Endothelial cell of umbilical vein (primary cell): ENCODE measurements around the gene IZUMO4. TPM values are rescaled to one million over a fixed set of nuclear protein-coding genes. Genes with fewer than 3 reads are reported as not detected.

Experiments
- BruUV-seq: library from RNA; stranded (reverse); fragments of 400-500 nt; replicated peaks from 2 replicates; lab custom pipeline; 2021; lab: Mats Ljungman, UMichigan
- CTCF ChIA-PET: fragments of 300-600, 350-600 bp; sonication (Branson Sonifier 250); formaldehyde crosslinking; loops from one replicate; lab custom pipeline; 2021; ENCODE audit warnings: antibody characterized with exemption, inconsistent platforms; lab: Charles Lee
- POLR2A ChIA-PET: fragments of 300-600, 350-600 bp; sonication (Branson Sonifier 250); formaldehyde crosslinking; loops from one replicate; lab custom pipeline; 2021; ENCODE audit warnings: antibody characterized with exemption, inconsistent platforms; lab: Charles Lee
- DNase-seq: peaks from one replicate; pipeline ENCODE4 v3.0.0-alpha.2; 2011; ENCODE audit warnings: low read depth, low spot score
- FAIRE-seq: peaks from 2 replicates; lab custom pipeline; 2011; peaks lifted over from hg19 to GRCh38; lab: Jason Lieb, UNC
- H2AFZ ChIP-seq: 2 replicates; pipeline ENCODE4 v1.6.0; 2012; ENCODE audit warnings: low read depth, low read length, control low read depth, inconsistent platforms
- H3K27ac ChIP-seq: 2 replicates; pipeline ENCODE4 v1.5.1; 2011; ENCODE audit warnings: low read depth, mild to moderate bottlenecking, control low read depth, low read length, moderate library complexity; ENCODE audit not compliant: insufficient read depth
- H3K27me3 ChIP-seq, 2 experiments: 2 replicates each; pipeline versions ENCODE4 v1.6.0 to v1.6.1; 2011; ENCODE audit warnings: low read length in 2 of 2, mixed read lengths in 1 of 2; ENCODE audit not compliant: control insufficient read depth in 2 of 2, insufficient read depth in 2 of 2
- H3K36me3 ChIP-seq, 2 experiments: 2 replicates in 1 of 2; 3 replicates in 1 of 2; pipeline ENCODE4 v1.5.1; 2011; ENCODE audit warnings: low read length in 2 of 2, mild to moderate bottlenecking in 1 of 2, moderate library complexity in 1 of 2; ENCODE audit not compliant: control insufficient read depth in 2 of 2, insufficient read depth in 2 of 2; ENCODE audit errors: extremely low read depth in 1 of 2
- H3K4me1 ChIP-seq: 3 replicates; pipeline ENCODE4 v1.5.1; 2011; ENCODE audit warnings: mild to moderate bottlenecking, low read length; ENCODE audit not compliant: control insufficient read depth, insufficient read depth; ENCODE audit errors: extremely low read depth
- H3K4me2 ChIP-seq: 2 replicates; pipeline ENCODE4 v1.6.1; 2011; ENCODE audit warnings: low read length, control low read depth, mixed read lengths; ENCODE audit not compliant: insufficient read depth
- H3K4me3 ChIP-seq, 3 experiments: fragments of 200-600 bp in 1 of 3; sonication (generic), shearing (Covaris generic) in 1 of 3; replicated peaks in 1 of 3; 2 replicates each; pipeline ENCODE4 v1.5.1; 2011 to 2016; ENCODE audit warnings: control low read depth in 3 of 3, low read length in 3 of 3, mild to moderate bottlenecking in 2 of 3, inconsistent platforms in 1 of 3, low read depth in 1 of 3, moderate library complexity in 1 of 3; ENCODE audit not compliant: insufficient read depth in 1 of 3
- H3K79me2 ChIP-seq: 2 replicates; pipeline ENCODE4 v1.6.0; 2012; ENCODE audit warnings: low read length, inconsistent platforms; ENCODE audit not compliant: control insufficient read depth, insufficient read depth
- H3K9ac ChIP-seq: replicated peaks from 2 replicates; pipeline ENCODE3; 2011; ENCODE audit warnings: low read length, control low read depth; ENCODE audit not compliant: insufficient read depth; ENCODE audit errors: extremely low read depth
- H3K9me1 ChIP-seq: replicated peaks from 3 replicates; pipeline ENCODE4 v1.6.0; 2011; ENCODE audit warnings: mild to moderate bottlenecking, low read length; ENCODE audit not compliant: control insufficient read depth, insufficient read depth; ENCODE audit errors: extremely low read depth
- H3K9me3 ChIP-seq: replicated peaks from 2 replicates; pipeline ENCODE4 v1.5.1; 2012; ENCODE audit warnings: low read length, inconsistent platforms; ENCODE audit not compliant: control insufficient read depth, insufficient read depth
- H4K20me1 ChIP-seq: replicated peaks from 2 replicates; pipeline ENCODE3; 2011; ENCODE audit warnings: mild to moderate bottlenecking, low read length; ENCODE audit not compliant: control insufficient read depth, insufficient read depth; ENCODE audit errors: extremely low read depth
- EZH2 ChIP-seq: IDR thresholded peaks from 2 replicates; pipeline ENCODE4 v1.6.1; 2012; ENCODE audit warnings: borderline replicate concordance, low read depth, mild to moderate bottlenecking, moderate library complexity, low read length, inconsistent platforms; ENCODE audit not compliant: severe bottlenecking
- FOS ChIP-seq: IDR thresholded peaks from 2 replicates; pipeline ENCODE4 v1.6.1; 2011; ENCODE audit warnings: mild to moderate bottlenecking, low read length, moderate library complexity, borderline replicate concordance; ENCODE audit not compliant: insufficient read depth
- GATA2 ChIP-seq: IDR thresholded peaks from 2 replicates; pipeline ENCODE4 v1.7.0; 2011; ENCODE audit warnings: low read depth, mild to moderate bottlenecking, moderate library complexity, mixed read lengths, low read length; ENCODE audit not compliant: insufficient read length, insufficient read depth
- JUN ChIP-seq: IDR thresholded peaks from 2 replicates; pipeline ENCODE4 v1.6.1; 2011; ENCODE audit warnings: borderline replicate concordance, low read depth; ENCODE audit not compliant: insufficient read length, insufficient read depth
- MYC ChIP-seq: IDR thresholded peaks from one replicate; pipeline ENCODE4 v1.6.1; 2011; ENCODE audit warnings: mild to moderate bottlenecking, low read depth, low read length
- POLR2A ChIP-seq: IDR thresholded peaks from 2 replicates; pipeline ENCODE4 v1.6.1; 2012; ENCODE audit warnings: low read depth, mild to moderate bottlenecking, control low read depth, low read length
- POLR2AphosphoS5 ChIP-seq: IDR thresholded peaks from 2 replicates; pipeline ENCODE4 v1.6.1; 2012; ENCODE audit warnings: low read depth, mild to moderate bottlenecking, control low read depth, low read length, moderate library complexity; ENCODE audit not compliant: insufficient read depth
- dilution Hi-C: fragments of 300-500 bp; cut with MboI; formaldehyde crosslinking; loops from one replicate; pipeline ENCODE4 v1.15.0; 2019; ENCODE audit warnings: low sequenced_read_pairs; ENCODE audit not compliant: extremely low pct_ligation_motif_present
- intact Hi-C: fragments of 100-400 bp; cut with micrococcal nuclease; formaldehyde crosslinking; loops from one replicate; pipeline ENCODE4 v1.10.0; 2022
- polyA plus RNA-seq, 4 experiments: library from polyadenylated mRNA; depleted of rRNA in 3 of 4; stranded (reverse) in 3 of 4; unstranded in 1 of 4; fragments of >200 nt; gene quantifications; 2 replicates each; pipeline versions ENCODE4 v1.2.1 to v1.2.3, GENCODE V29; 2011 to 2012; ENCODE audit warnings: missing spikeins in 1 of 4
- total RNA-seq: library from RNA; stranded (reverse); gene quantifications from 2 replicates; pipeline ENCODE4 v1.2.3, GENCODE V29; 2021
- TF ChIP-seq, protein P1 (sequence below), 2 donors: IDR thresholded peaks; 1 replicate in 1 of 2; 2 replicates in 1 of 2; pipeline ENCODE4 v1.5.1; 2011; ENCODE audit warnings: low read length in 2 of 2, mild to moderate bottlenecking in 2 of 2, moderate library complexity in 2 of 2, control low read depth in 1 of 2, inconsistent platforms in 1 of 2, low read depth in 1 of 2; ENCODE audit not compliant: insufficient read depth in 1 of 2; ENCODE audit errors: extremely low read depth in 1 of 2
- TF ChIP-seq, protein P2 (sequence below): IDR thresholded peaks from 2 replicates; pipeline ENCODE4 v1.6.1; 2011; ENCODE audit not compliant: insufficient read depth, insufficient read length

The IZUMO4 gene
- total and polyA plus RNA-seq, 2 donors (not counting 3 experiments of a cell fraction or from before 2014, with no cell fraction given) = 1.1 to 2.0 TPM

DNA sequence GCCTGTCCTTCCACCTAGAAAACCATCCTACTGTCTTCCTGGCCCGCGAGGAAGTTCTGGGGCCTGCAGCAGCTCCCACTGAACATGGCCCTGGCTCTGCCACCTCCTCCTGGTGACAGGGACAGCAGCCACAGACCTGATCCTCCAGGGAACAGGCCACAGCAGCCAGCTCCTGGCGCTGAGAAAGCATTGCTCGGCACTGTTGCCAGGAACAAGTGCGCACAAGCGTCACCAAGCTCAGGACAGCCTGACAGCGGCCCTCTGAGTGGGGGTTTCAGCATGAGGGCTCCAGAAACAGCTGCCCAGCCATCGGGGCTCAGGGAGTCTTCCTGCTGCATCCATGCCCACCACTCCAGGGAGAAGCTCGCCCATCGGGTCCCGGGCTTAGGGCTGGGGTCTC is 32.8 kb downstream of the IZUMO4 start:
- CTCF ChIA-PET = no interaction called here
- peaks cover 6 to 57% of the 10 kb centered on the region in 2 experiments for H3K36me3 ChIP-seq

More for the DNA sequence above, 32.8 kb downstream of the IZUMO4 start:
- Histone ChIP-seq H3K4me1 (no peaks in the 10 kb centered on the region), H3K27ac (no peak overlapping the region), H3K9ac (no peak overlapping the region), H3K9me3 (no peaks in the 10 kb centered on the region), H2AFZ (no peak overlapping the region), H3K4me3 (no peak overlapping the region), H3K4me2 (no peak overlapping the region), H3K27me3 (no peaks in the 10 kb centered on the region), H3K9me1 (no peaks in the 10 kb centered on the region), H4K20me1 (no peaks in the 10 kb centered on the region), H3K79me2 (peaks cover 4% of the 10 kb centered on the region)
- DNase-seq = no peak
- POLR2A ChIA-PET = no interaction called here
- BruUV-seq = no TSS peak
- dilution Hi-C loops = no loop called here
- TF ChIP-seq, protein P1, sequence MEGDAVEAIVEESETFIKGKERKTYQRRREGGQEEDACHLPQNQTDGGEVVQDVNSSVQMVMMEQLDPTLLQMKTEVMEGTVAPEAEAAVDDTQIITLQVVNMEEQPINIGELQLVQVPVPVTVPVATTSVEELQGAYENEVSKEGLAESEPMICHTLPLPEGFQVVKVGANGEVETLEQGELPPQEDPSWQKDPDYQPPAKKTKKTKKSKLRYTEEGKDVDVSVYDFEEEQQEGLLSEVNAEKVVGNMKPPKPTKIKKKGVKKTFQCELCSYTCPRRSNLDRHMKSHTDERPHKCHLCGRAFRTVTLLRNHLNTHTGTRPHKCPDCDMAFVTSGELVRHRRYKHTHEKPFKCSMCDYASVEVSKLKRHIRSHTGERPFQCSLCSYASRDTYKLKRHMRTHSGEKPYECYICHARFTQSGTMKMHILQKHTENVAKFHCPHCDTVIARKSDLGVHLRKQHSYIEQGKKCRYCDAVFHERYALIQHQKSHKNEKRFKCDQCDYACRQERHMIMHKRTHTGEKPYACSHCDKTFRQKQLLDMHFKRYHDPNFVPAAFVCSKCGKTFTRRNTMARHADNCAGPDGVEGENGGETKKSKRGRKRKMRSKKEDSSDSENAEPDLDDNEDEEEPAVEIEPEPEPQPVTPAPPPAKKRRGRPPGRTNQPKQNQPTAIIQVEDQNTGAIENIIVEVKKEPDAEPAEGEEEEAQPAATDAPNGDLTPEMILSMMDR (IDR thresholded peaks at IDR 0.05; ENCODE audit: extremely low read depth in 1 of 2, insufficient read depth in 1 of 2, low read depth in 1 of 2, low read length in 2 of 2) = no peak
- TF ChIP-seq, protein P2, sequence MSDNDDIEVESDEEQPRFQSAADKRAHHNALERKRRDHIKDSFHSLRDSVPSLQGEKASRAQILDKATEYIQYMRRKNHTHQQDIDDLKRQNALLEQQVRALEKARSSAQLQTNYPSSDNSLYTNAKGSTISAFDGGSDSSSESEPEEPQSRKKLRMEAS = no peak
- TF ChIP-seq MYC (no peak), EZH2 (no peak), FOS (no peak), JUN (no peak), GATA2 (no peak), POLR2AphosphoS5 (no peak), POLR2A (no peak)
- no peak for FAIRE-seq
- intact Hi-C loops = no loop called here
